Measurements from ENCODE around the gene RGL2. TPM values are rescaled to one million over a fixed set of nuclear protein-coding genes. Genes with fewer than 3 reads are reported as not detected.

The RGL2 gene
- total RNA-seq, 6 donors from 2014 or later = 56.5 to 149 (median 77.9) TPM

- Histone ChIP-seq H3K27ac (peak overlapping the region in 1 of 4 donors; percentile 6), H3K9me3 (no peaks in the 10 kb centered on the region), H3K4me3 (no peak overlapping the region), H3K36me3 (peaks cover 0 to 79% (median 42%) of the 10 kb centered on the region in 4 donors), H3K4me1 (peaks cover 23 to 41% (median 32%) of the 10 kb centered on the region in 4 donors), H3K27me3 (no peaks in the 10 kb centered on the region)
- TF ChIP-seq EP300 (IDR thresholded peaks at IDR 0.05) (no peak), CTCF (IDR thresholded peaks at IDR 0.05) (peak in 3 of 6 experiments; percentile 39 to 57 (median 39))
- ATAC-seq (ENCODE audit: low FRiP score in 2 of 2) (no peak), DNase-seq (no peak)
- WGBS, 2 donors = 65 to 72% methylated on average over 4 to 5 of the region's 5 CpGs
These were observed 18.7 kb downstream of the RGL2 start for GRCh38 chr6:33279971-33280511.

- peak overlapping the region in 2 of 4 donors; percentile 17 to 97 for H3K27ac ChIP-seq
- ATAC-seq (ENCODE audit: low FRiP score in 2 of 2) (no peak), DNase-seq (peak in 1 of 2 donors; percentile 64)
- H3K36me3 ChIP-seq = peaks cover 0 to 79% (median 45%) of the 10 kb centered on the region in 4 donors
- H3K4me1 ChIP-seq = peaks cover 31 to 48% (median 40%) of the 10 kb centered on the region in 4 donors
- WGBS, 2 donors = 79 to 88% methylated on average over 3 to 13 of the region's 13 CpGs
- no peak overlapping the region for H3K4me3 ChIP-seq
- no peaks in the 10 kb centered on the region for H3K27me3 ChIP-seq
- TF ChIP-seq POLR2A (IDR thresholded peaks at IDR 0.05) = no peak
- no peak for TF ChIP-seq EP300 (IDR thresholded peaks at IDR 0.05)
- no peak for TF ChIP-seq POLR2AphosphoS5 (IDR thresholded peaks at IDR 0.05)
- H3K9me3 ChIP-seq = no peaks in the 10 kb centered on the region
These were observed 19.5 kb downstream of the RGL2 start for GRCh38 chr6:33279257-33279695.

- TF ChIP-seq CTCF (IDR thresholded peaks at IDR 0.05) = no peak
- TF ChIP-seq POLR2AphosphoS5 (IDR thresholded peaks at IDR 0.05) = no peak
- no peak for TF ChIP-seq POLR2A (IDR thresholded peaks at IDR 0.05)
- TF ChIP-seq EP300 (IDR thresholded peaks at IDR 0.05) = no peak
- Histone ChIP-seq H3K9me3 (no peaks in the 10 kb centered on the region), H3K4me3 (no peak overlapping the region), H3K27me3 (no peaks in the 10 kb centered on the region), H3K27ac (peak overlapping the region in 2 of 4 donors; percentile 94 to 97), H3K36me3 (peaks cover 0 to 79% (median 47%) of the 10 kb centered on the region in 4 donors), H3K4me1 (peaks cover 35 to 53% (median 44%) of the 10 kb centered on the region in 4 donors)
- DNase-seq = no peak
- ATAC-seq (ENCODE audit: low FRiP score in 2 of 2) = no peak
- WGBS, 2 donors = 91 to 94% methylated on average over 3 of the region's 3 CpGs
These were observed 19.9 kb downstream of the RGL2 start for GRCh38 chr6:33278810-33279209.

GRCh38 chr6:33278392-33278741 lies 20.4 kb downstream of the RGL2 start:
- peaks cover 0 to 80% (median 46%) of the 10 kb centered on the region in 4 donors for H3K36me3 ChIP-seq
- ATAC-seq (ENCODE audit: low FRiP score in 2 of 2) (no peak), DNase-seq (no peak)
- H3K9me3 ChIP-seq = no peaks in the 10 kb centered on the region
- H3K4me3 ChIP-seq = peak overlapping the region in 2 of 4 donors; percentile 67 to 79
- H3K27ac ChIP-seq = peak overlapping the region; percentile 89 to 97 (median 92)
- no peaks in the 10 kb centered on the region for H3K27me3 ChIP-seq
- 74 to 82% methylated on average over 7 to 8 of the region's 9 CpGs for WGBS, 2 donors
- TF ChIP-seq CTCF (IDR thresholded peaks at IDR 0.05) (no peak), EP300 (IDR thresholded peaks at IDR 0.05) (no peak), POLR2A (IDR thresholded peaks at IDR 0.05) (no peak), POLR2AphosphoS5 (IDR thresholded peaks at IDR 0.05) (no peak)
- peaks cover 40 to 58% (median 49%) of the 10 kb centered on the region in 4 donors for H3K4me1 ChIP-seq

GRCh38 chr6:33277663-33278391 lies 20.9 kb downstream of the RGL2 start:
- peak overlapping the region; percentile 89 to 97 (median 92) for H3K27ac ChIP-seq
- H3K4me3 ChIP-seq = peak overlapping the region; percentile 63 to 91 (median 73)
- TF ChIP-seq POLR2A (IDR thresholded peaks at IDR 0.05) (no peak), CTCF (IDR thresholded peaks at IDR 0.05) (peak in 1 of 6 experiments; percentile 5)
- peaks cover 45 to 63% (median 54%) of the 10 kb centered on the region in 4 donors for H3K4me1 ChIP-seq
- WGBS, 2 donors = 27 to 45% methylated on average over 25 to 26 of the region's 39 CpGs
- ATAC-seq (ENCODE audit: low FRiP score in 2 of 2) (peak; percentile 2 to 21), DNase-seq (no peak)
- no peaks in the 10 kb centered on the region for H3K9me3 ChIP-seq
- H3K27me3 ChIP-seq = no peaks in the 10 kb centered on the region
- H3K36me3 ChIP-seq = peaks cover 0 to 80% (median 44%) of the 10 kb centered on the region in 4 donors
